GM21723 (cell line): ENCODE measurements around the gene MAGEA4.
"Not testable (repeated sequence)": the region's sequence is repeated elsewhere in the genome, so short reads cannot be mapped to it uniquely, and the experiment has no call there.

Experiments used
- ATAC-seq: cut with Tn5 transposase; IDR thresholded peaks from one replicate; pipeline ENCODE4 v1.9.1; 2021; ENCODE audit warnings: mild to moderate bottlenecking, moderate library complexity; ENCODE audit not compliant: unreplicated experiment

Gene MAGEA4

GRCh38 chrX:151912780-151913179 is at the start of gene MAGEA4:
Gene MAGEA4 (plus strand): TSS chrX:151912889. CDS start chrX:151923665, 10,776 bp downstream.
- ATAC-seq = no peak

- no peak for ATAC-seq
Observed at GRCh38 chrX:151870602-151871001, 42.1 kb upstream of the MAGEA4 start.

- ATAC-seq = no peak
Observed at GRCh38 chrX:151871244-151871643, 41.4 kb upstream of the MAGEA4 start.

GRCh38 chrX:151873096-151873495 is 39.6 kb upstream of the MAGEA4 start:
- no peak for ATAC-seq

- no peak for ATAC-seq
Observed at GRCh38 chrX:151875270-151876026, 37.2 kb upstream of the MAGEA4 start.

GRCh38 chrX:151878574-151878973 is 34.1 kb upstream of the MAGEA4 start:
- ATAC-seq = no peak

GRCh38 chrX:151879856-151880255 is 32.8 kb upstream of the MAGEA4 start:
- ATAC-seq = no peak

- no peak for ATAC-seq
Observed at GRCh38 chrX:151880895-151881294, 31.8 kb upstream of the MAGEA4 start.

- ATAC-seq = no peak
Observed at GRCh38 chrX:151889421-151889820, 23.3 kb upstream of the MAGEA4 start.

- no peak for ATAC-seq
Observed at GRCh38 chrX:151896734-151897474, 15.8 kb upstream of the MAGEA4 start.

GRCh38 chrX:151899622-151900021 is 13.1 kb upstream of the MAGEA4 start:
- ATAC-seq = no peak

GRCh38 chrX:151901826-151902225 is 10.9 kb upstream of the MAGEA4 start:
- no peak for ATAC-seq

GRCh38 chrX:151902813-151903591 is 9.7 kb upstream of the MAGEA4 start:
- no peak for ATAC-seq

GRCh38 chrX:151904989-151905388 is 7.7 kb upstream of the MAGEA4 start:
- ATAC-seq = no peak

GRCh38 chrX:151912221-151912620 is 468 bp upstream of the MAGEA4 start:
- ATAC-seq = no peak

GRCh38 chrX:151918736-151919135 is 6.0 kb downstream of the MAGEA4 start:
- not testable (repeated sequence) for ATAC-seq

GRCh38 chrX:151919610-151920009 is 6.9 kb downstream of the MAGEA4 start:
- ATAC-seq = no peak

GRCh38 chrX:151920101-151920500 is 7.4 kb downstream of the MAGEA4 start:
- ATAC-seq = no peak

GRCh38 chrX:151920530-151920929 is 7.8 kb downstream of the MAGEA4 start:
- no peak for ATAC-seq

GRCh38 chrX:151921292-151921691 is 8.6 kb downstream of the MAGEA4 start:
- no peak for ATAC-seq

GRCh38 chrX:151921866-151922265 is 9.2 kb downstream of the MAGEA4 start:
- ATAC-seq = no peak
